ENCODE data around the gene PANK2. TPM values are rescaled to one million over a fixed set of nuclear protein-coding genes. Genes with fewer than 3 reads are reported as not detected.
"Not testable (repeated sequence)": the region's sequence is repeated elsewhere in the genome, so short reads cannot be mapped to it uniquely, and the experiment has no call there.

Gene PANK2
- total RNA-seq, result 27.9 and 31.0 TPM in 2 replicates

- peak; percentile 99 for DNase-seq (ENCODE audit: low read depth in 2 of 2)
These were observed at the start of gene PANK2 for GRCh38 chr20:3888622-3889488. Gene PANK2 (plus strand): TSS chr20:3889387.

- DNase-seq (ENCODE audit: low read depth in 2 of 2), result not testable (repeated sequence)
These were observed 49.0 kb upstream of the PANK2 start for GRCh38 chr20:3840201-3840600.

- DNase-seq (ENCODE audit: low read depth in 2 of 2), result no peak
These were observed 46.7 kb upstream of the PANK2 start for GRCh38 chr20:3842348-3842930.

- peak in 1 of 2 donors; percentile 55 for DNase-seq (ENCODE audit: low read depth in 2 of 2)
These were observed 45.7 kb upstream of the PANK2 start for GRCh38 chr20:3843490-3843889.

- DNase-seq (ENCODE audit: low read depth in 2 of 2), result not testable (repeated sequence)
These were observed 45.1 kb upstream of the PANK2 start for GRCh38 chr20:3843990-3844619.

- peak in 1 of 2 donors; percentile 30 for DNase-seq (ENCODE audit: low read depth in 2 of 2)
These were observed 42.8 kb upstream of the PANK2 start for GRCh38 chr20:3846378-3846739.

GRCh38 chr20:3846740-3847428, 42.3 kb upstream of the PANK2 start, which contains the start of gene MAVS:
Gene MAVS (plus strand): TSS chr20:3846834. CDS start chr20:3854625, 7,791 bp downstream.
- DNase-seq (ENCODE audit: low read depth in 2 of 2), result peak; percentile 86 to 91

- DNase-seq (ENCODE audit: low read depth in 2 of 2), result peak in 1 of 2 donors; percentile 43
These were observed 41.7 kb upstream of the PANK2 start for GRCh38 chr20:3847429-3847940.

- DNase-seq (ENCODE audit: low read depth in 2 of 2), result no peak
These were observed 40.6 kb upstream of the PANK2 start for GRCh38 chr20:3848565-3848964.

GRCh38 chr20:3854462-3854871, 34.7 kb upstream of the PANK2 start:
- DNase-seq (ENCODE audit: low read depth in 2 of 2), result no peak

GRCh38 chr20:3857405-3857804, 31.8 kb upstream of the PANK2 start:
- no peak for DNase-seq (ENCODE audit: low read depth in 2 of 2)

- DNase-seq (ENCODE audit: low read depth in 2 of 2), result no peak
These were observed 30.5 kb upstream of the PANK2 start for GRCh38 chr20:3858689-3859088.

GRCh38 chr20:3861191-3861590, 28.0 kb upstream of the PANK2 start:
- no peak for DNase-seq (ENCODE audit: low read depth in 2 of 2)

- no peak for DNase-seq (ENCODE audit: low read depth in 2 of 2)
These were observed 26.9 kb upstream of the PANK2 start for GRCh38 chr20:3862333-3862732.

GRCh38 chr20:3863317-3863716, 25.9 kb upstream of the PANK2 start:
- DNase-seq (ENCODE audit: low read depth in 2 of 2), result no peak

GRCh38 chr20:3864518-3864917, 24.7 kb upstream of the PANK2 start:
- DNase-seq (ENCODE audit: low read depth in 2 of 2), result no peak

GRCh38 chr20:3865152-3865886, 23.9 kb upstream of the PANK2 start:
- no peak for DNase-seq (ENCODE audit: low read depth in 2 of 2)

GRCh38 chr20:3865887-3866407, 23.2 kb upstream of the PANK2 start:
- DNase-seq (ENCODE audit: low read depth in 2 of 2), result no peak

GRCh38 chr20:3866464-3866863, 22.7 kb upstream of the PANK2 start:
- no peak for DNase-seq (ENCODE audit: low read depth in 2 of 2)

GRCh38 chr20:3867802-3868201, 21.4 kb upstream of the PANK2 start:
- DNase-seq (ENCODE audit: low read depth in 2 of 2), result no peak
